ENCODE data around the gene PLB1. TPM values are rescaled to one million over a fixed set of nuclear protein-coding genes. Genes with fewer than 3 reads are reported as not detected.
"Not testable (repeated sequence)": the region's sequence is repeated elsewhere in the genome, so short reads cannot be mapped to it uniquely, and the experiment has no call there.

Gene PLB1
- total RNA-seq, 1 donor from 2014 or later, result 3.2 TPM

DNA sequence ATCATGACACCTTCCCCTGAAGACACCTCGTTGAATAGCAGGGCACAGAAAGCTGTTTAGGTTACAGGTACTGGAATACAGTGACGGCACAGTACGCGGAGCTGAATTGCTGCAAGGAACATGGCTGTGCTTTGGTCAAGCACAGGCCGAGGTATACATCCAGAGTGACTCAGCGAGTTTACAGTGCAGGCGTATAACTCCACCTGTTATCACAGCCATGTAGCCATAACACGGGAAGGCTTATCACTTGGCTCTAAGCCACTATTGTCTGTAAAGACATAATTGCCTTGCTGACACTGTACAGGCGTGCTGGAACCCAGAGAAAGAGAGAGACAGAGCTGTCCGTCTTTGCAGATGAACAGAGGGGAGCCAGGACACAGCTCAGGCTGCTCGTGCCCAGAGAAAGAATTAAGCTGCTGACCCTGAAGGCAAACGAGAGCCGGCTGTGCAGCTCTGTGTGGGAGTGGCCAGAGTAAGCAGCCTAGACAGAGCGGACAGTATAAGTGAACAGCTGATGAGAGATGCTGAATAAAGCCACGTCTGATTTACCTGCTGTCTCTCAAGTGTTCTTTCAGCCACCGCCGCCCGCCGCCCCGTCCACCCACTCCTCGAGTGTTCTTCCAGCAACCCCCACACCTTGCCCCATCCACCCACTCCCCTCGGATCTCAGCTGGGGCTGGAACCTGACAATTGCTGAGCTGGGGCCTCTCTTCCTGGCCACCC, 168.4 kb downstream of the PLB1 start:
- TF ChIP-seq, protein P1, sequence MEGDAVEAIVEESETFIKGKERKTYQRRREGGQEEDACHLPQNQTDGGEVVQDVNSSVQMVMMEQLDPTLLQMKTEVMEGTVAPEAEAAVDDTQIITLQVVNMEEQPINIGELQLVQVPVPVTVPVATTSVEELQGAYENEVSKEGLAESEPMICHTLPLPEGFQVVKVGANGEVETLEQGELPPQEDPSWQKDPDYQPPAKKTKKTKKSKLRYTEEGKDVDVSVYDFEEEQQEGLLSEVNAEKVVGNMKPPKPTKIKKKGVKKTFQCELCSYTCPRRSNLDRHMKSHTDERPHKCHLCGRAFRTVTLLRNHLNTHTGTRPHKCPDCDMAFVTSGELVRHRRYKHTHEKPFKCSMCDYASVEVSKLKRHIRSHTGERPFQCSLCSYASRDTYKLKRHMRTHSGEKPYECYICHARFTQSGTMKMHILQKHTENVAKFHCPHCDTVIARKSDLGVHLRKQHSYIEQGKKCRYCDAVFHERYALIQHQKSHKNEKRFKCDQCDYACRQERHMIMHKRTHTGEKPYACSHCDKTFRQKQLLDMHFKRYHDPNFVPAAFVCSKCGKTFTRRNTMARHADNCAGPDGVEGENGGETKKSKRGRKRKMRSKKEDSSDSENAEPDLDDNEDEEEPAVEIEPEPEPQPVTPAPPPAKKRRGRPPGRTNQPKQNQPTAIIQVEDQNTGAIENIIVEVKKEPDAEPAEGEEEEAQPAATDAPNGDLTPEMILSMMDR (IDR thresholded peaks at IDR 0.05; ENCODE audit: unreplicated experiment), result no peak
- H3K4me3 Mint-ChIP-seq (ENCODE audit: unreplicated experiment), result no peak overlapping the region
- no peaks in the 10 kb centered on the region for H3K9me3 Mint-ChIP-seq (ENCODE audit: unreplicated experiment)
- H3K27ac Mint-ChIP-seq (ENCODE audit: unreplicated experiment), result peak overlapping the region; percentile 4
- no peaks in the 10 kb centered on the region for H3K36me3 Mint-ChIP-seq (ENCODE audit: low read depth, unreplicated experiment)
- no peaks in the 10 kb centered on the region for H3K4me1 Mint-ChIP-seq (ENCODE audit: unreplicated experiment)
- peaks cover 4% of the 10 kb centered on the region for H3K27me3 Mint-ChIP-seq (ENCODE audit: unreplicated experiment)
- DNase-seq (ENCODE audit: low spot score), result no peak

DNA sequence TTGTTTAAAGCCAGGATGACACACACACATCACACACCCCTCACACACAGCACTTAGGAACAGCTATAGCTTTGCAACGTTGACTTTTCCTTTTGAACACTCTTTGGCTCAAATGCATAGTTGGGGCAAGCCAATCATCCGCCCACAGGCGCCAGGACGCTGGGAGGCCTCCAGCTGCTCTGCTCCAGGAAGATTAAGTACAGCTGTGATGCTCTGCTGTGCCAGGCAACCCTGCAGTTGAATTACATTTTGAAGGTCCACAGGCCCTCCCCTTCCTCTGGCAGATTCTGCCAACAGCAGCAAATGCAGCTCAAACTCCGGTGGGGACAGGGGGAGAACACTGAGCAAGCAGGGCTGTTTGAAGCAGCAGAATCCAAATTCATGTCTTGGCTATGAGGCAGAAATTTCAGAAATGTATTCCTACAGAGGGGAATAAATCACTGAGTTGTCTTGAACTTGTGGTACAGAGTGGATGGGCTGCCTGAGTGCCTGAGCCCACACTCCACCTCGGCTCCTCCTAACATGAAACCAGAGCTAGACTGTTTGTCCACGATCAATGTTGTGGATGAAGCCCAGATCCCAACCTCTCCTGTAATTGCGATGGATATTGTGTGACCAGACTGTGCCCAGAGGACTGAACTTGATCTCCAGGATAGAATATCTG, 169.3 kb downstream of the PLB1 start:
- Mint-ChIP-seq H3K36me3 (ENCODE audit: low read depth, unreplicated experiment) (no peaks in the 10 kb centered on the region), H3K27me3 (ENCODE audit: unreplicated experiment) (peaks cover 4% of the 10 kb centered on the region), H3K4me3 (ENCODE audit: unreplicated experiment) (no peak overlapping the region), H3K27ac (ENCODE audit: unreplicated experiment) (peak overlapping the region; percentile 4), H3K4me1 (ENCODE audit: unreplicated experiment) (no peaks in the 10 kb centered on the region), H3K9me3 (ENCODE audit: unreplicated experiment) (no peaks in the 10 kb centered on the region)
- TF ChIP-seq, protein P1 (IDR thresholded peaks at IDR 0.05; ENCODE audit: unreplicated experiment), result no peak
- no peak for DNase-seq (ENCODE audit: low spot score)

DNA sequence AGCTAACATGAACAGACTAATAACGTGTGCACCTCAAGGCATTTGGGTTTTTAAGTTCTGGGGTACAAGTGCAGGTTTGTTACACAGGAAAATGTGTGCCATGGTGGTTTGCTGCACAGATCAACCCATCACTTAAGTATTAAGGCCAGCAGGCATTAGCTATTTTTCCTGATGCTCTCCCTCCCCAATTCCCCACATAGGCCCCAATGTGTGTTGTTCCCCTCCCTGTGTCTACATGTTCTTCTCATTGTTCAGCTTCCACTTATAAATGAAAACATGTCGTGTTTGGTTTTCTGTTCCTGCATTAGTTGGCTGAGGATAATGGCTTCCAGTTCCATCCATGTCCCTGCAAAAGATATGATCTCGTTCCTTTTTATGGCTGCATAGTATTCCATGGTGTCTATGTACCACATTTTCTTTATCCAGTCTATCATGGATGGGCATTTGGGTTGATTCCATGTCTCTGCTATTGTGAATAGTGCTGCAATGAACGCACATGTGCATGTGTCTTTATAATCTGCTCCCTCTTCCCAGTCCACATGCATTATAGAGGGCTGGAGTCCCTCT, 170.0 kb downstream of the PLB1 start:
- H3K36me3 Mint-ChIP-seq (ENCODE audit: low read depth, unreplicated experiment); H3K27ac Mint-ChIP-seq (ENCODE audit: unreplicated experiment); H3K9me3 Mint-ChIP-seq (ENCODE audit: unreplicated experiment); H3K27me3 Mint-ChIP-seq (ENCODE audit: unreplicated experiment); H3K4me1 Mint-ChIP-seq (ENCODE audit: unreplicated experiment); DNase-seq (ENCODE audit: low spot score); H3K4me3 Mint-ChIP-seq (ENCODE audit: unreplicated experiment): not testable (repeated sequence)

DNA sequence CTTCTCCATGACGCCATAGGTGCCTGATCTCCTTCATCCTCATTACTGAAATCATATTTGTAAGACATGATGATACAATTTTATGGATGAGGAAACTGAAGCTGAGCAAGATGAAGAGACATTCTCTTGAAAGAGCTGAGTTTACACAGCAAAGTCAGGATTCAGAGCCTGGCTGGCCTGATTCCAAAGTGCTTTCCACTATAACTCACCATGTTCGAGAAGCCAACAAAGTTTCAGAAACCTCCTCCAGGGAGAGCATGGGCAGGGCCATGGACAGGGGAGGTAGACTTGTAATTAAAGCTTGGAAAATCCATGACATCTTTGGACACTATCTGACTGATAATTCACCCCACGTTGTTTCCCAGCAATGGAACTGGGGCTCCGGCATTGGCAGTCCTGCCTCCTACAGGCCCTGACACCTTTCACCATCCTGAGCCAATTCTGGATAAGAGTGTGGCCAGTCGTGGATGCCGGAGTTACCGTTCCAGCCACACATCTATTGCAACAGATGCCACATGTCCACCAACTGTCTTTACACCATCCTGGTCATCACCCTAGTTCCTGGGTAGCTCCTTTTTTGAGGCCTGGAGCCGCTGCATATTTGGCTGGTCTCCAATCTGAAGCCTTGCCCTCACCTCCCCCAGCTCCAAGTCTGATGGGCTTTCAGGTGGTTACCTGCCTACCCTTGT, 170.8 kb downstream of the PLB1 start:
- no peaks in the 10 kb centered on the region for H3K36me3 Mint-ChIP-seq (ENCODE audit: low read depth, unreplicated experiment)
- H3K27me3 Mint-ChIP-seq (ENCODE audit: unreplicated experiment), result peaks cover 4% of the 10 kb centered on the region
- TF ChIP-seq, protein P1 (IDR thresholded peaks at IDR 0.05; ENCODE audit: unreplicated experiment), result no peak
- no peak for DNase-seq (ENCODE audit: low spot score)
- H3K4me1 Mint-ChIP-seq (ENCODE audit: unreplicated experiment), result no peaks in the 10 kb centered on the region
- no peak overlapping the region for H3K27ac Mint-ChIP-seq (ENCODE audit: unreplicated experiment)
- H3K4me3 Mint-ChIP-seq (ENCODE audit: unreplicated experiment), result no peak overlapping the region
- H3K9me3 Mint-ChIP-seq (ENCODE audit: unreplicated experiment), result no peaks in the 10 kb centered on the region

DNA sequence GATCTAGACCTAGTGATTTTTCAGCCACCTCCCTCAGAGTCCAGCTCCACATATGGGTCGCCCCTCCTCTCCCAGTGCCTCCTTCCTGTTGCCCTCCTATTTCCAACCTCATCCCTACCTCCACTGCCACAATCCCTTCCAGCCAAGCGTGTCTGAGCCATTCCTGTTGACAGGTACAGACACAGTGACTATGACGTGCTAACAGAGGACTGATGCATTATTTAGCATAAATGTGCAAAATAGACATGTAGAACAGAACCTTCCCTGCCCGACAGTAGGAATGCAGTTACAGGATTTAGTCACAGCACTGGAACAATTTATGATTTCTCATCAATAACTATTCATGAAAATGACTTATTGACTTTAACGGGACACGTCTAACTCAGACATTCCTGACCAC, 171.4 kb downstream of the PLB1 start:
- H3K27ac Mint-ChIP-seq (ENCODE audit: unreplicated experiment), result no peak overlapping the region
- H3K27me3 Mint-ChIP-seq (ENCODE audit: unreplicated experiment), result peaks cover 2% of the 10 kb centered on the region

More for the DNA sequence above, 171.4 kb downstream of the PLB1 start:
- TF ChIP-seq, protein P1 (IDR thresholded peaks at IDR 0.05; ENCODE audit: unreplicated experiment), result no peak
- Mint-ChIP-seq H3K36me3 (ENCODE audit: low read depth, unreplicated experiment) (no peaks in the 10 kb centered on the region), H3K9me3 (ENCODE audit: unreplicated experiment) (no peaks in the 10 kb centered on the region), H3K4me1 (ENCODE audit: unreplicated experiment) (no peaks in the 10 kb centered on the region), H3K4me3 (ENCODE audit: unreplicated experiment) (no peak overlapping the region)
- DNase-seq (ENCODE audit: low spot score), result no peak
